ENCODE data around the gene KCNIP1. TPM values are rescaled to one million over a fixed set of nuclear protein-coding genes. Genes with fewer than 3 reads are reported as not detected.

KCNIP1 gene
- total RNA-seq, 4 donors from 2014 or later = 1.2 to 2.7 TPM; not detected in 2

- no peak overlapping the region for H3K27ac ChIP-seq
- intact Hi-C loops (cut with DNase I; ENCODE audit: low total_unique reads) = no loop called here
- H3K4me3 ChIP-seq = no peak overlapping the region
- WGBS, 2 donors (ENCODE audit: low coverage in 1 of 2) = 80 to 100% methylated on average over 4 to 5 of the region's 5 CpGs
- H3K36me3 ChIP-seq = no peaks in the 10 kb centered on the region
- no peaks in the 10 kb centered on the region for H3K4me1 ChIP-seq
- no peaks in the 10 kb centered on the region for H3K27me3 ChIP-seq
- no peaks in the 10 kb centered on the region for H3K9me3 ChIP-seq
- no peak for DNase-seq
- in situ Hi-C loops (cut with MboI; ENCODE audit: low pct_ligation_motif_present in 1 of 4, low pct_unique_long_range_greater_than_20kb in 1 of 4, low sequenced_read_pairs in 3 of 4) = no loop called here
- no peak for TF ChIP-seq POLR2A (IDR thresholded peaks at IDR 0.05)
- no peak for TF ChIP-seq POLR2AphosphoS5 (IDR thresholded peaks at IDR 0.05)
- TF ChIP-seq, protein P1, sequence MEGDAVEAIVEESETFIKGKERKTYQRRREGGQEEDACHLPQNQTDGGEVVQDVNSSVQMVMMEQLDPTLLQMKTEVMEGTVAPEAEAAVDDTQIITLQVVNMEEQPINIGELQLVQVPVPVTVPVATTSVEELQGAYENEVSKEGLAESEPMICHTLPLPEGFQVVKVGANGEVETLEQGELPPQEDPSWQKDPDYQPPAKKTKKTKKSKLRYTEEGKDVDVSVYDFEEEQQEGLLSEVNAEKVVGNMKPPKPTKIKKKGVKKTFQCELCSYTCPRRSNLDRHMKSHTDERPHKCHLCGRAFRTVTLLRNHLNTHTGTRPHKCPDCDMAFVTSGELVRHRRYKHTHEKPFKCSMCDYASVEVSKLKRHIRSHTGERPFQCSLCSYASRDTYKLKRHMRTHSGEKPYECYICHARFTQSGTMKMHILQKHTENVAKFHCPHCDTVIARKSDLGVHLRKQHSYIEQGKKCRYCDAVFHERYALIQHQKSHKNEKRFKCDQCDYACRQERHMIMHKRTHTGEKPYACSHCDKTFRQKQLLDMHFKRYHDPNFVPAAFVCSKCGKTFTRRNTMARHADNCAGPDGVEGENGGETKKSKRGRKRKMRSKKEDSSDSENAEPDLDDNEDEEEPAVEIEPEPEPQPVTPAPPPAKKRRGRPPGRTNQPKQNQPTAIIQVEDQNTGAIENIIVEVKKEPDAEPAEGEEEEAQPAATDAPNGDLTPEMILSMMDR (IDR thresholded peaks at IDR 0.05) = no peak
- no peak for TF ChIP-seq EP300 (IDR thresholded peaks at IDR 0.05; ENCODE audit: low read depth)
Observed at GRCh38 chr5:170662966-170663365, 159.1 kb downstream of the KCNIP1 start.

GRCh38 chr5:170678811-170679210 is 175.0 kb downstream of the KCNIP1 start:
- WGBS, 2 donors (ENCODE audit: low coverage in 1 of 2) = 63 to 68% methylated on average over 1 to 2 of the region's 2 CpGs
- no peaks in the 10 kb centered on the region for H3K4me1 ChIP-seq
- TF ChIP-seq, protein P1 (IDR thresholded peaks at IDR 0.05) = no peak
- TF ChIP-seq EP300 (IDR thresholded peaks at IDR 0.05; ENCODE audit: low read depth) (no peak), POLR2A (IDR thresholded peaks at IDR 0.05) (no peak), POLR2AphosphoS5 (IDR thresholded peaks at IDR 0.05) (no peak)
- H3K27me3 ChIP-seq = peaks cover 40% of the 10 kb centered on the region
- intact Hi-C loops (cut with DNase I; ENCODE audit: low total_unique reads) = no loop called here
- H3K36me3 ChIP-seq = no peaks in the 10 kb centered on the region
- DNase-seq = no peak
- H3K9me3 ChIP-seq = no peaks in the 10 kb centered on the region
- H3K27ac ChIP-seq = no peak overlapping the region
- no peak overlapping the region for H3K4me3 ChIP-seq
- in situ Hi-C loops (cut with MboI; ENCODE audit: low pct_ligation_motif_present in 1 of 4, low pct_unique_long_range_greater_than_20kb in 1 of 4, low sequenced_read_pairs in 3 of 4) = no loop called here

- Histone ChIP-seq H3K36me3 (no peaks in the 10 kb centered on the region), H3K9me3 (no peaks in the 10 kb centered on the region), H3K4me1 (no peaks in the 10 kb centered on the region), H3K4me3 (no peak overlapping the region), H3K27me3 (peaks cover 40% of the 10 kb centered on the region), H3K27ac (no peak overlapping the region)
- 4 to 5% methylated on average over 17 to 28 of the region's 28 CpGs for whole genome bisulfite sequencing, 2 donors (ENCODE audit: low coverage in 1 of 2)
- TF ChIP-seq, protein P1 (IDR thresholded peaks at IDR 0.05) = no peak
- no peak for TF ChIP-seq POLR2AphosphoS5 (IDR thresholded peaks at IDR 0.05)
- no peak for TF ChIP-seq EP300 (IDR thresholded peaks at IDR 0.05; ENCODE audit: low read depth)
- TF ChIP-seq POLR2A (IDR thresholded peaks at IDR 0.05) = no peak
- in situ Hi-C loops (cut with MboI; ENCODE audit: low pct_ligation_motif_present in 1 of 4, low pct_unique_long_range_greater_than_20kb in 1 of 4, low sequenced_read_pairs in 3 of 4) (no loop called here), intact Hi-C loops (cut with DNase I; ENCODE audit: low total_unique reads) (no loop called here)
- no peak for DNase-seq
Observed at GRCh38 chr5:170681013-170681433, 177.2 kb downstream of the KCNIP1 start.

DNA sequence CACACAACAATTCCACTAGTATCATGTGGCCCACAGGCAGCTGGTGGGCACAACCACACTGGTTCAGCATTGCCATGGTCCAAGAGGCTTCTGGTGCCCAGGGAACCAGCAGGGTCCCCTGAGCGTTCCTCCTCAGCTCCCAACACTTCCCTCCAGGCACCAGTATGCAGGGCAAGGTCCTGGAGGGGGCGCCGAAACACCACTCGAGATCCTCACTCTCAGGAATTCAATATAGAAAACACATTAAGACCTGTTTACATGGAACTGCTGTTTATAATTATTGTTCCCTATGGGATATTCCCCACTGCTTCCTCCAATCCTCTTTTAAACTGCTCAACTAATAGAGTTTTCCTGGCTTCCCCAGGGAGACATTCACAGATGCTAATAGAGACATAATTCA is 187.8 kb downstream of the KCNIP1 start:
- WGBS, 2 donors (ENCODE audit: low coverage in 1 of 2) = 13% methylated on average over 4 of the region's 4 CpGs; no CpG with 5 or more reads in 1 of the 2 donors

More for the DNA sequence above, 187.8 kb downstream of the KCNIP1 start:
- DNase-seq = no peak
- in situ Hi-C loops (cut with MboI; ENCODE audit: low pct_ligation_motif_present in 1 of 4, low pct_unique_long_range_greater_than_20kb in 1 of 4, low sequenced_read_pairs in 3 of 4) = no loop called here
- no peaks in the 10 kb centered on the region for H3K36me3 ChIP-seq
- H3K4me1 ChIP-seq = no peaks in the 10 kb centered on the region
- H3K4me3 ChIP-seq = no peak overlapping the region
- intact Hi-C loops (cut with DNase I; ENCODE audit: low total_unique reads) = no loop called here
- no peak overlapping the region for H3K27ac ChIP-seq
- TF ChIP-seq POLR2AphosphoS5 (IDR thresholded peaks at IDR 0.05) (no peak), POLR2A (IDR thresholded peaks at IDR 0.05) (no peak), EP300 (IDR thresholded peaks at IDR 0.05; ENCODE audit: low read depth) (no peak)
- TF ChIP-seq, protein P1 (IDR thresholded peaks at IDR 0.05) = no peak
- no peaks in the 10 kb centered on the region for H3K9me3 ChIP-seq
- peaks cover 31% of the 10 kb centered on the region for H3K27me3 ChIP-seq

Data from transverse colon (tissue), 4 donors.